ENCODE data around the gene LCORL. TPM values are rescaled to one million over a fixed set of nuclear protein-coding genes. Genes with fewer than 3 reads are reported as not detected.
A peak's percentile ranks its signal among the peaks of the same experiment; 100 is the strongest.
"Not testable (repeated sequence)": the region's sequence is repeated elsewhere in the genome, so short reads cannot be mapped to it uniquely, and the experiment has no call there.

Gene LCORL
- total RNA-seq, 4 donors from 2014 or later: 26.4 to 45.9 (median 33.8) TPM

GRCh38 chr4:17851959-17852358, 169.6 kb downstream of the LCORL start:
- H3K9me3 ChIP-seq: no peaks in the 10 kb centered on the region
- TF ChIP-seq, protein P1, sequence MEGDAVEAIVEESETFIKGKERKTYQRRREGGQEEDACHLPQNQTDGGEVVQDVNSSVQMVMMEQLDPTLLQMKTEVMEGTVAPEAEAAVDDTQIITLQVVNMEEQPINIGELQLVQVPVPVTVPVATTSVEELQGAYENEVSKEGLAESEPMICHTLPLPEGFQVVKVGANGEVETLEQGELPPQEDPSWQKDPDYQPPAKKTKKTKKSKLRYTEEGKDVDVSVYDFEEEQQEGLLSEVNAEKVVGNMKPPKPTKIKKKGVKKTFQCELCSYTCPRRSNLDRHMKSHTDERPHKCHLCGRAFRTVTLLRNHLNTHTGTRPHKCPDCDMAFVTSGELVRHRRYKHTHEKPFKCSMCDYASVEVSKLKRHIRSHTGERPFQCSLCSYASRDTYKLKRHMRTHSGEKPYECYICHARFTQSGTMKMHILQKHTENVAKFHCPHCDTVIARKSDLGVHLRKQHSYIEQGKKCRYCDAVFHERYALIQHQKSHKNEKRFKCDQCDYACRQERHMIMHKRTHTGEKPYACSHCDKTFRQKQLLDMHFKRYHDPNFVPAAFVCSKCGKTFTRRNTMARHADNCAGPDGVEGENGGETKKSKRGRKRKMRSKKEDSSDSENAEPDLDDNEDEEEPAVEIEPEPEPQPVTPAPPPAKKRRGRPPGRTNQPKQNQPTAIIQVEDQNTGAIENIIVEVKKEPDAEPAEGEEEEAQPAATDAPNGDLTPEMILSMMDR (IDR thresholded peaks at IDR 0.05): no peak
- no peak for TF ChIP-seq POLR2A (IDR thresholded peaks at IDR 0.05)
- H3K27ac ChIP-seq: no peak overlapping the region
- no peak overlapping the region for H3K4me3 ChIP-seq (replicated peaks in 1 of 3)
- intact Hi-C loops (cut with DNase I): no loop called here
- H3K36me3 ChIP-seq: no peaks in the 10 kb centered on the region
- DNase-seq: no peak
- H3K4me1 ChIP-seq: no peaks in the 10 kb centered on the region
- H3K27me3 ChIP-seq: no peaks in the 10 kb centered on the region

GRCh38 chr4:17850295-17850694, 171.3 kb downstream of the LCORL start:
- intact Hi-C loops (cut with DNase I); H3K36me3 ChIP-seq; H3K27me3 ChIP-seq; H3K4me3 ChIP-seq (replicated peaks in 1 of 3); H3K9me3 ChIP-seq; H3K4me1 ChIP-seq; DNase-seq; H3K27ac ChIP-seq: not testable (repeated sequence)
- 100% methylated on average over 1 of the region's 1 CpG for WGBS, 2 donors

- no peak overlapping the region for H3K27ac ChIP-seq
- no peak overlapping the region for H3K4me3 ChIP-seq (replicated peaks in 1 of 3)
- intact Hi-C loops (cut with DNase I): no loop called here
- no peaks in the 10 kb centered on the region for H3K36me3 ChIP-seq
- no peaks in the 10 kb centered on the region for H3K4me1 ChIP-seq
- H3K9me3 ChIP-seq: no peaks in the 10 kb centered on the region
- H3K27me3 ChIP-seq: no peaks in the 10 kb centered on the region
- no peak for TF ChIP-seq POLR2A (IDR thresholded peaks at IDR 0.05)
- TF ChIP-seq, protein P1 (IDR thresholded peaks at IDR 0.05): no peak
- no peak for DNase-seq
- WGBS, 2 donors: 96 to 97% methylated on average over 2 of the region's 2 CpGs
Measured at GRCh38 chr4:17846266-17846665, 175.3 kb downstream of the LCORL start.

DNA sequence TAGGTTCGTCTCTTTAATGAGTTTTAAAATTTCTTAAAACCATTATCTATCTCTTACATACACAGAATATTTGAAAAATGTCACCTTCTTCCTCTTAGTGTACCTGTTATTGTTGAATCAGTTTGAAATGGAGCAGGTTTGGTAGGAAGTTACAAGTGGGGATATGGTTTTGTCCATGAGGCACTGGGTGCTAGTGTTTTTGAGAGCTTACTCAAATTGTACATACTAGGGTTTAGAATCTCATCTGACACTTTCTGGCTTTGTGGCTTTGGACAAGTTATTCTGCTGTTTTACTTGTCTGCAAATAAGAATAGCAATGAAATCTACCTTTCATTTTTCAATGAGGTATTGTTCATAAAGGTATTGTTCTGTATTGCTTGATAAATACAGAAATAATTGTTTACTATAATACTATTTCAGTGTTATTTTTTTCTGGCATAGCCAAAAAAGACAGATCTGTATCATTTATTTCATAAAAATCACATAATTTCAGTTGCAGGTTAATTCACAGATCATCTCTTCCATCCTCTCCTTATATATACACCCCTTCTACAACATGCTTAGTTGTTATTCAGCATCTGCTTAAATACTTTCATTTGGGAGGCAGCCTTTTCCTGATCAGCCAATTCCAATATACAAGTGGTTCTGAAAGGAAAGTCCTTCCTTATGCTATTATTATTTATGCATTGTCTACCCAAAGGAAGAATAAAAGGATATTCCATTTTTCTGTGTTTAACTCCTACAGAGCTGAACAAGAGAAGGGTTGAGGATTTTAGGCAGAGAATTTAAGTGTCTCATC, 197.5 kb downstream of the LCORL start:
- no peaks in the 10 kb centered on the region for H3K36me3 ChIP-seq
- H3K9me3 ChIP-seq: no peaks in the 10 kb centered on the region
- DNase-seq: no peak
- H3K27me3 ChIP-seq: no peaks in the 10 kb centered on the region
- no peak overlapping the region for H3K27ac ChIP-seq
- 86 to 93% methylated on average over 1 of the region's 1 CpG for WGBS, 2 donors
- intact Hi-C loops (cut with DNase I): no loop called here
- H3K4me3 ChIP-seq (replicated peaks in 1 of 3): no peak overlapping the region
- TF ChIP-seq, protein P1 (IDR thresholded peaks at IDR 0.05): no peak
- TF ChIP-seq POLR2A (IDR thresholded peaks at IDR 0.05): no peak
- H3K4me1 ChIP-seq: no peaks in the 10 kb centered on the region

DNA sequence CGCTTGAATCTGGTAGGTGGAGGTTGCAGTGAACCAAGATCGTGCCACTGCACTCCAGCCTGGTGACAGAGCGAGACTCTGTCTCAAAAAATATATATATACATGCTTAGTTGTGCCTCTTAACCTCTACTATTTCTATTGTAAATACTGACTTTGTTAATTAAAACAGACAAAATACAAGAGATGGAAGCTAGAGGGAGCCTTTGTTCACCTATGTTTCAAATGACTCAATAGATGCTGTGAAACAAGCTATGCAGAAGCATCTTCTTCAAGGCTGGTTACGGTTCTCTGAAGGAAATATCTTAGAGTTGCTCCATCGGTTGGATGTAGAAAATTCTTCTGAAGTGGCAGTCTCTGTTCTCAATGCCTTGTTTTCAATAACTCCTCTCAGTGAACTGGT, 204.5 kb downstream of the LCORL start:
- Histone ChIP-seq H3K36me3 (no peaks in the 10 kb centered on the region), H3K4me3 (replicated peaks in 1 of 3) (no peak overlapping the region), H3K4me1 (no peaks in the 10 kb centered on the region), H3K27ac (no peak overlapping the region), H3K9me3 (no peaks in the 10 kb centered on the region), H3K27me3 (no peaks in the 10 kb centered on the region)
- TF ChIP-seq, protein P1 (IDR thresholded peaks at IDR 0.05): peak in 4 of 6 experiments; percentile 35 to 64 (median 50)
- TF ChIP-seq POLR2A (IDR thresholded peaks at IDR 0.05): no peak
- intact Hi-C loops (cut with DNase I): loop anchor here (10.0 kb wide), 1 partner anchor 778 kb away; no protein-coding TSS in a partner anchor
- no peak for DNase-seq
- WGBS, 2 donors: 60 to 72% methylated on average over 5 of the region's 5 CpGs

All from thyroid gland (tissue), 4 donors.